Left lung (tissue), 10 donors: ENCODE data around the gene OSBP2. TPM values are rescaled to one million over a fixed set of nuclear protein-coding genes. Genes with fewer than 3 reads are reported as not detected.

Experiments used
- ATAC-seq: fragments of 200-7000 bp; cut with Tn5 transposase; one replicate; pipeline ENCODE4 v1.9.1; 2020; ENCODE audit warnings: moderate library complexity
- DNase-seq, 4 donors: peaks; one replicate each; pipeline ENCODE4 v3.0.0-alpha.2; 2013 to 2020
- H3K27ac ChIP-seq, 2 donors: fragments of 200-600 bp; sonication (generic) in 1 of 2; one replicate each; pipeline versions ENCODE4 v1.5.0 to v1.8.0; 2020 to 2021
- H3K27me3 ChIP-seq, 2 donors: fragments of 200-600 bp; sonication (generic) in 1 of 2; one replicate each; pipeline versions ENCODE4 v1.5.0 to v1.8.0; 2020 to 2021
- H3K36me3 ChIP-seq, 2 donors: fragments of 200-600 bp; sonication (generic) in 1 of 2; one replicate each; pipeline versions ENCODE4 v1.5.0 to v1.8.0; 2020 to 2021
- H3K4me1 ChIP-seq, 2 donors: fragments of 200-600 bp; one replicate each; pipeline ENCODE4 v1.8.0; 2021
- H3K4me3 ChIP-seq, 2 donors: fragments of 200-600 bp; sonication (generic) in 1 of 2; one replicate each; pipeline versions ENCODE4 v1.5.0 to v1.8.0; 2020 to 2021; ENCODE audit warnings: mild to moderate bottlenecking in 1 of 2
- H3K9me3 ChIP-seq, 2 donors: fragments of 200-600 bp; sonication (generic) in 1 of 2; one replicate each; pipeline versions ENCODE4 v1.5.0 to v1.8.0; 2020 to 2021
- intact Hi-C, 2 donors: fragments of 100-400 bp; cut with DNase I; formaldehyde crosslinking; loops; one replicate each; pipeline versions ENCODE4 v1.11.2 to v1.14.2; 2022
- polyA plus RNA-seq, 6 donors: library from polyadenylated mRNA; unstranded; fragments of 120-200 nt; gene quantifications; one replicate each; pipeline ENCODE4 v1.2.1, GENCODE V29; 2013; ENCODE audit not compliant: insufficient read length in 6 of 6
- total RNA-seq, 2 donors: library from RNA; stranded (reverse); fragmentation: NEBNext Ultra II Directional; extraction: Animal tissue kit (Norgen Biotek cat#: 25700); gene quantifications; one replicate each; pipeline ENCODE4 v1.2.1, GENCODE V29; 2021
- TF ChIP-seq, protein P1 (sequence below), 2 donors: fragments of 200-600 bp; sonication (generic) in 1 of 2; IDR thresholded peaks; one replicate each; pipeline versions ENCODE4 v1.5.0 to v1.8.0; 2021; ENCODE audit warnings: antibody characterized with exemption in 2 of 2
- donor health status: DM: no; HTN: yes; CAD: no.
- donor health status: DM: no; HTN: no; CAD: no.

The OSBP2 gene
- total and polyA plus RNA-seq, 8 donors: 4.0 to 21.0 (median 15.8) TPM

DNA sequence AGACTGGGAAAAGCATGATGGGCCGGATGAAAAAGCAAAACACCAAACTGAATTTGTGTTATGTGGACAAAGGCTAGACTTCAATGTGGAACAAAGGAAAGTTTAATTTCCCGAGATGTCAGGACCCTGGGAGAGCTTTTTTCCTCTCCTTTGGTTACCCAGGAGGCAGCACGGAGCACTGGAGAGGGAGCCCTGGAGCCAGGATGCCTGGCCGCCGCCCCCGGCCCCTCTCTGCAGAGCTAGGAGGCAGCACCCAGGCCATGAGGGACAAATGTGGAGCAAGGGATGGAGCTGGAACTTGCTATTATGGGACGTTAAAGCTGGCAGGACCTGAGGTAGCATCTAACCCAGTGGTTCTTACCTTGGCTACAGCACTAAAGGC, 165.0 kb downstream of the OSBP2 start:
- intact Hi-C loops: no loop called here
- DNase-seq (no peak), ATAC-seq (no peak)
- H3K4me1 ChIP-seq: peaks cover 2 to 3% of the 10 kb centered on the region in 2 donors
- no peak overlapping the region for H3K4me3 ChIP-seq
- H3K36me3 ChIP-seq: no peaks in the 10 kb centered on the region
- H3K27ac ChIP-seq: no peak overlapping the region
- TF ChIP-seq, protein P1, sequence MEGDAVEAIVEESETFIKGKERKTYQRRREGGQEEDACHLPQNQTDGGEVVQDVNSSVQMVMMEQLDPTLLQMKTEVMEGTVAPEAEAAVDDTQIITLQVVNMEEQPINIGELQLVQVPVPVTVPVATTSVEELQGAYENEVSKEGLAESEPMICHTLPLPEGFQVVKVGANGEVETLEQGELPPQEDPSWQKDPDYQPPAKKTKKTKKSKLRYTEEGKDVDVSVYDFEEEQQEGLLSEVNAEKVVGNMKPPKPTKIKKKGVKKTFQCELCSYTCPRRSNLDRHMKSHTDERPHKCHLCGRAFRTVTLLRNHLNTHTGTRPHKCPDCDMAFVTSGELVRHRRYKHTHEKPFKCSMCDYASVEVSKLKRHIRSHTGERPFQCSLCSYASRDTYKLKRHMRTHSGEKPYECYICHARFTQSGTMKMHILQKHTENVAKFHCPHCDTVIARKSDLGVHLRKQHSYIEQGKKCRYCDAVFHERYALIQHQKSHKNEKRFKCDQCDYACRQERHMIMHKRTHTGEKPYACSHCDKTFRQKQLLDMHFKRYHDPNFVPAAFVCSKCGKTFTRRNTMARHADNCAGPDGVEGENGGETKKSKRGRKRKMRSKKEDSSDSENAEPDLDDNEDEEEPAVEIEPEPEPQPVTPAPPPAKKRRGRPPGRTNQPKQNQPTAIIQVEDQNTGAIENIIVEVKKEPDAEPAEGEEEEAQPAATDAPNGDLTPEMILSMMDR (IDR thresholded peaks at IDR 0.05): no peak
- H3K27me3 ChIP-seq: no peaks in the 10 kb centered on the region
- no peaks in the 10 kb centered on the region for H3K9me3 ChIP-seq

DNA sequence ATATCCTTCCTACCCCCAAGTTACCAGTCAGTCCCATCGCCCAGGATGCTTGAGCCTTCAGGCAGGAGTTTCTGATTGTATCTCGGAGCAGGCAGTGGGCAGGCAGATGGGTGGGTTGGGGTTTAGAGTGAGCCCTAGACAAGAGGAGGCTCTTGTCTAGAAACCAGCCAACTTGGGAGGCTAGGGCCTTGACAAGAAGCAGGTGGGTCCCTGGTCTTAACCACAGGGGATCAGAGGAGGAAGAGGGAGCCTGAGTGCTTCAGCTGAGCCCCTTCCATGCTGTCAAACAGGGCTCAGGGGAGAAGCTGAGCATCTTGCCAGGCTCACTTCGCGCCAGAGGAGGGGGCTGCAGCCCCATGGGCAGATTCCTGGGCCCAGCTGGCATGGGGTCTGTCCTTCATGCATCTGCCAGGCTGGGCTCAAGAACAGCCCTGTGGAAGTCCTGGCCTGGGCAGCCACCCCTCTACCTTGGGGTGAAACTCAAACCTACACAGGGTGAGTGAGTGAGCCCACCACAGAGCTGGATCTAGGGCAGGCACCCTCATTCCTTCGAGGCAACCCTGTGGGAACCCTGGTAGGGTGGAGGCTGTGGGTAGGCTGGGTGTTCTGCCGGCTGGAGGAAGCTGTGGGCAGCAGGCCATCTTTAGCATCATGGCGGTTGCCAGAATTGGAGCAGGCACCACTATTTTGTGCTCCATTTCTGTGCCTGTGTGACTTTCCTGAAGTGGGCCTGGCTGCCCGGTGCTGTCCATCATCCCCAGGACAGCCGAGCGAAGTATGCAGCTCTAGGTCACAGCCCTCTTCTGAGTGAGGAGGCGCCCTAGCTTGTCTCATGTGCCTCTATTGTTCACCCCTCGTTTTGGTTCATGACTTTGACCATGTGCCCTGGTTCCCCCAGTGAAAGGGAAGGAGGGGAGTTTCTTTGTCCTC, 165.8 kb downstream of the OSBP2 start:
- Histone ChIP-seq H3K27me3 (no peaks in the 10 kb centered on the region), H3K36me3 (no peaks in the 10 kb centered on the region), H3K4me1 (peaks cover 2 to 3% of the 10 kb centered on the region in 2 donors), H3K9me3 (no peaks in the 10 kb centered on the region), H3K4me3 (no peak overlapping the region), H3K27ac (no peak overlapping the region)
- TF ChIP-seq, protein P1 (IDR thresholded peaks at IDR 0.05): no peak
- ATAC-seq (no peak), DNase-seq (no peak)
- intact Hi-C loops: no loop called here

DNA sequence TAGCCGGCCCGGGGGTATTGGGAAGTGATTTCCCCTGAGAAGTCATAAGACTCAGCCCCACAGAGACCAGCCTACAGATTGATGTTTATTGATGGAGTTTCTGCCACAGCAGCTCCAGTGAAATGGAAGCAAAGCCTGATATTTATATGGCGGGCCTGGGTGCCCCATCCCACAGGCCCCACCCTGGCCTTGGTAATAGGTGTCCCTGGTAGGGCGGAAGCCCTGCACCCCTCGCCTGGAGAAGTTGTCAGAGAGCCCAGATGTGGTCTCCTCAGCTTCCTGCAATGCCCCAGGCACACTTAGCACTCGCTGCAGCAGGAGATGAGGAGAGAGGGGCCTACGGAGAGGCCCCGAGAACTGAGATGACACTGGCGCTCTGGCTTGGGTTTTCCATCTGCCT, 166.5 kb downstream of the OSBP2 start:
- peaks cover 2 to 3% of the 10 kb centered on the region in 2 donors for H3K4me1 ChIP-seq
- H3K36me3 ChIP-seq: no peaks in the 10 kb centered on the region
- DNase-seq: no peak
- H3K9me3 ChIP-seq: no peaks in the 10 kb centered on the region
- H3K4me3 ChIP-seq: no peak overlapping the region
- no peak for ATAC-seq
- no peaks in the 10 kb centered on the region for H3K27me3 ChIP-seq
- TF ChIP-seq, protein P1 (IDR thresholded peaks at IDR 0.05): no peak
- intact Hi-C loops: no loop called here
- no peak overlapping the region for H3K27ac ChIP-seq

DNA sequence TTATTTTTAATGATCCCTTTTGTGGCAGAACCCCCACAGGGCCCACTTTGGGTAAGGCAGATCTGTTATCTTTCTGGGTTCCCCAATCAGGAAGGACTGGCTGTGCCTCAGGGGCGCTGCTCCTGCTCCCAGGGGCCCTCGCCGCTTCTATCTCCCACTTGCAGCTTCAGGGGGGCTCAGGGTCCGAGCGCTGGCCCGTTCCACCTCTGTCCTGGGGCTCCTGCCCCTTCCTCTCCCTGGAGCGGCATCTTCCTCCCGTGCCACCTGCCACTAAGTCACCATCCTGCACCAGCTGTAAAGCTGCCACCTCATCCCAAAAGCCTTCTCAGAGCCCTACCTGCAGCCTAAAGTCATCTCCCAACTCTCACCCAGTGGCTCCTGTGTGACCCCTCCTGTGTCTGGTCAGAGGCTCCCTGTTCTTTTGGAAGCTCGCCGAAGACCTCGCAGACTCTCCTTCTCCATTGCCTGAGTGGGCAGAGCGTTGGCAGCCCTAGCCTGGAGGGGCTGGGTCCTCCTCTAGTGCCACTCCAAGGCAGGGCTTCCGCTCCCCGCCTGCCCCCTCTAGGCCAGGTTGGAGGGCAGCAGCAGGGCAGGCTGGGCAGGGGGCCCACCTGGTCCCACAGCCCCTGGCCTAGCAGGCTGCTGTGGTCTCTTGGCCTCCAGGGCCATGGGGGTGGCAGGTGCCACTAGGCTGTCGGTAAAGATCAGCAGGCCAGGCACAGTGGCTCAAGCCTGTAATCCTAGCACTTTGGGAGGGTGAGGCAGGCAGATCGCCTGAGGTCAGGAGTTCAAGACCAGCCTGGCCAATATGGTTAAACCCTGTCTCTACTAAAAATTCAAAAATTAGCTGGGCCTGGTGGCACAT, 167.2 kb downstream of the OSBP2 start:
- Histone ChIP-seq H3K27me3 (no peaks in the 10 kb centered on the region), H3K4me3 (no peak overlapping the region), H3K36me3 (no peaks in the 10 kb centered on the region), H3K4me1 (peaks cover 0 to under 1% of the 10 kb centered on the region in 2 donors), H3K27ac (no peak overlapping the region), H3K9me3 (no peaks in the 10 kb centered on the region)
- intact Hi-C loops: no loop called here
- no peak for DNase-seq
- TF ChIP-seq, protein P1 (IDR thresholded peaks at IDR 0.05): no peak
- ATAC-seq: no peak
